Thyroid gland (tissue), 4 donors: ENCODE results near the gene TRIM68.

ENCODE experiments used
- CTCF ChIP-seq, 6 experiments: fragments of 200-600 bp in 3 of 6; fragments of 450-650 bp in 3 of 6; sonication (generic) in 3 of 6; IDR thresholded peaks; one replicate each; pipeline ENCODE4 v1.5.1; 2016 to 2019; ENCODE audit warnings: antibody characterized with exemption in 6 of 6, mild to moderate bottlenecking in 2 of 6, inconsistent platforms in 1 of 6, moderate library complexity in 1 of 6
- POLR2A ChIP-seq, 2 donors: fragments of 450-650 bp; IDR thresholded peaks; one replicate each; pipeline ENCODE4 v1.6.1; 2017; ENCODE audit warnings: antibody characterized with exemption in 2 of 2, mild to moderate bottlenecking in 2 of 2, moderate library complexity in 1 of 2

- no peak for TF ChIP-seq CTCF (IDR thresholded peaks at IDR 0.05)
- TF ChIP-seq POLR2A (IDR thresholded peaks at IDR 0.05): no peak
Measured at GRCh38 chr11:4581443-4581842, 26.6 kb downstream of the TRIM68 start, which contains the start of gene OR52I2.
